CD4-positive, alpha-beta T cell treated with Interleukin-15 for 4 hours (primary cell): ENCODE measurements around the gene DIS3L.
"Not testable (repeated sequence)": the region's sequence is repeated elsewhere in the genome, so short reads cannot be mapped to it uniquely, and the experiment has no call there.

Experiments used
- DNase-seq: peaks from one replicate; pipeline ENCODE4 v3.0.0-alpha.2; 2020; ENCODE audit warnings: low spot score

The DIS3L gene

GRCh38 chr15:66293419-66294156, at the start of gene DIS3L:
Gene DIS3L, plus strand, starts transcription at chr15:66293568. Its CDS starts 29 bp downstream, at chr15:66293597.
- DNase-seq = peak; percentile 63

- not testable (repeated sequence) for DNase-seq
These were observed 47.5 kb upstream of the DIS3L start for GRCh38 chr15:66245832-66246231.

- DNase-seq = no peak
These were observed 46.4 kb upstream of the DIS3L start for GRCh38 chr15:66246937-66247336.

GRCh38 chr15:66249605-66250174, 43.7 kb upstream of the DIS3L start:
- DNase-seq = no peak

- no peak for DNase-seq
These were observed 42.1 kb upstream of the DIS3L start for GRCh38 chr15:66251065-66251789.

- DNase-seq = peak; percentile 28
These were observed 41.3 kb upstream of the DIS3L start for GRCh38 chr15:66251790-66252684.

GRCh38 chr15:66252685-66253417, 40.5 kb upstream of the DIS3L start:
- DNase-seq = no peak

GRCh38 chr15:66253418-66254088, 39.8 kb upstream of the DIS3L start, which contains the start of gene MEGF11:
Gene MEGF11, minus strand, starts transcription at chr15:66253750. Its CDS starts 125,347 bp downstream, at chr15:66128403.
- DNase-seq = no peak

GRCh38 chr15:66254089-66254950, 39.0 kb upstream of the DIS3L start:
- DNase-seq = no peak

GRCh38 chr15:66254951-66255676, 38.3 kb upstream of the DIS3L start:
- DNase-seq = no peak

- no peak for DNase-seq
These were observed 36.7 kb upstream of the DIS3L start for GRCh38 chr15:66256692-66257091.

GRCh38 chr15:66261056-66261455, 32.3 kb upstream of the DIS3L start:
- DNase-seq = no peak

- DNase-seq = not testable (repeated sequence)
These were observed 30.5 kb upstream of the DIS3L start for GRCh38 chr15:66262837-66263236.

GRCh38 chr15:66264859-66265513, 28.4 kb upstream of the DIS3L start:
- no peak for DNase-seq

- no peak for DNase-seq
These were observed 23.9 kb upstream of the DIS3L start for GRCh38 chr15:66269326-66270090.

- no peak for DNase-seq
These were observed 22.4 kb upstream of the DIS3L start for GRCh38 chr15:66270932-66271331.

GRCh38 chr15:66275352-66275751, 18.0 kb upstream of the DIS3L start:
- no peak for DNase-seq

GRCh38 chr15:66276546-66276945, 16.8 kb upstream of the DIS3L start:
- no peak for DNase-seq
